WTC11 (cell line): Measurements from ENCODE around the gene SPRING1.

Source experiments
- FOXJ3 ChIP-seq: sonication (generic); formaldehyde crosslinking; IDR thresholded peaks from 2 replicates; pipeline ENCODE4 v1.9.0; 2021; ENCODE audit warnings: missing genetic modification reagents, mild to moderate bottlenecking, borderline replicate concordance
- SP1 ChIP-seq: sonication (generic); formaldehyde crosslinking; conservative IDR thresholded peaks from 2 replicates; pipeline ENCODE4 v1.8.1; 2022; ENCODE audit warnings: missing genetic modification reagents
- TEAD4 ChIP-seq: sonication (generic); formaldehyde crosslinking; IDR thresholded peaks from 2 replicates; pipeline ENCODE4 v1.8.0; 2022; ENCODE audit warnings: mild to moderate bottlenecking, missing genetic modification reagents
- ZBTB21 ChIP-seq: sonication (generic); formaldehyde crosslinking; IDR thresholded peaks from 2 replicates; pipeline ENCODE4 v1.8.1; 2023; ENCODE audit warnings: mild to moderate bottlenecking, missing genetic modification reagents, borderline replicate concordance
- ZNF138 ChIP-seq: sonication (generic); formaldehyde crosslinking; conservative IDR thresholded peaks from 2 replicates; pipeline ENCODE4 v1.8.1; 2022; ENCODE audit warnings: mild to moderate bottlenecking, moderate library complexity, missing genetic modification reagents
- TF ChIP-seq, protein P1 (sequence below): sonication (generic); formaldehyde crosslinking; IDR thresholded peaks from 2 replicates; pipeline ENCODE4 v1.8.0; 2022; ENCODE audit warnings: mild to moderate bottlenecking, missing genetic modification reagents
- TF ChIP-seq, protein P2 (sequence below): sonication (generic); formaldehyde crosslinking; IDR thresholded peaks from 2 replicates; pipeline ENCODE4 v1.8.1; 2023; ENCODE audit warnings: mild to moderate bottlenecking, missing genetic modification reagents, moderate library complexity

DNA sequence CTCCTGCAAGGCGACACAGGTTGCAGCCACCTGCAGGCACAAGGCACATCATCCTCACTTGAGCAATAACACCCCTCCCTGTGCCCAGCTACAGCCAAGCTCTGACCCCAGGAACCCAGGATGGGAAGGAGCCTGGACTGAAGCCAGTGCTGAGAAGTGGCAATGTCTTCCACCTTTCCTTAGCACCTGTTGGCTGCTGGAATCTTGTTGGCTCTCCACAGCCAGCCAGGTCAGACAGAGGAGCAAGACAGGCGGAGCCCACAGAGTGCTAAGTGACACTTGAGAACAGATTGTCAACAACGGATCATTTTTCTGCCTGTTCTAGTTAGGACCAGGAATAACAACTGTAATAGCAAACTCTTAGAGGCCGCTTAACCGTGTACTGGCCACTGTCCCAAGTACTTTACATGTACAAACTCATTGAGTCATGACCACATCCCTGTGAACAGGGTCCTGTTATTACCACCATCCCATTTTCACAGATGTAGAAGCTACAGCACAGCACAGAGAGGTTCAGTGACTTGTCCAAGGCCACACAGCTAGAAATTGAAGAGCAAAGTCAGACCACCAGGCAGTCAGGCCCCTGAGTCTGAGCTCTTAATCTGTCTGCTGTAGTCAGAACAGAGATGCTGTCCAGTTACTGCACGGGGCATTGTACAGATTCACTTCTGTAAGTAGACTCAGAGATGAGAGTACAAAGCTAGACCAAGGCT lies 45.8 kb upstream of the SPRING1 start:
- TF ChIP-seq ZNF138 (CRISPR knock-in tag) (no peak), TEAD4 (CRISPR knock-in tag) (no peak), SP1 (CRISPR knock-in tag) (no peak), FOXJ3 (CRISPR knock-in tag) (no peak), ZBTB21 (CRISPR knock-in tag) (no peak)
- TF ChIP-seq, protein P1, sequence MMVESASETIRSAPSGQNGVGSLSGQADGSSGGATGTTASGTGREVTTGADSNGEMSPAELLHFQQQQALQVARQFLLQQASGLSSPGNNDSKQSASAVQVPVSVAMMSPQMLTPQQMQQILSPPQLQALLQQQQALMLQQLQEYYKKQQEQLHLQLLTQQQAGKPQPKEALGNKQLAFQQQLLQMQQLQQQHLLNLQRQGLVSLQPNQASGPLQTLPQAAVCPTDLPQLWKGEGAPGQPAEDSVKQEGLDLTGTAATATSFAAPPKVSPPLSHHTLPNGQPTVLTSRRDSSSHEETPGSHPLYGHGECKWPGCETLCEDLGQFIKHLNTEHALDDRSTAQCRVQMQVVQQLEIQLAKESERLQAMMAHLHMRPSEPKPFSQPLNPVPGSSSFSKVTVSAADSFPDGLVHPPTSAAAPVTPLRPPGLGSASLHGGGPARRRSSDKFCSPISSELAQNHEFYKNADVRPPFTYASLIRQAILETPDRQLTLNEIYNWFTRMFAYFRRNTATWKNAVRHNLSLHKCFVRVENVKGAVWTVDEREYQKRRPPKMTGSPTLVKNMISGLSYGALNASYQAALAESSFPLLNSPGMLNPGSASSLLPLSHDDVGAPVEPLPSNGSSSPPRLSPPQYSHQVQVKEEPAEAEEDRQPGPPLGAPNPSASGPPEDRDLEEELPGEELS (CRISPR knock-in tag), result no peak
- TF ChIP-seq, protein P2, sequence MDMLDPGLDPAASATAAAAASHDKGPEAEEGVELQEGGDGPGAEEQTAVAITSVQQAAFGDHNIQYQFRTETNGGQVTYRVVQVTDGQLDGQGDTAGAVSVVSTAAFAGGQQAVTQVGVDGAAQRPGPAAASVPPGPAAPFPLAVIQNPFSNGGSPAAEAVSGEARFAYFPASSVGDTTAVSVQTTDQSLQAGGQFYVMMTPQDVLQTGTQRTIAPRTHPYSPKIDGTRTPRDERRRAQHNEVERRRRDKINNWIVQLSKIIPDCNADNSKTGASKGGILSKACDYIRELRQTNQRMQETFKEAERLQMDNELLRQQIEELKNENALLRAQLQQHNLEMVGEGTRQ, result no peak
